ENCODE data around the gene LMX1B.

DNA sequence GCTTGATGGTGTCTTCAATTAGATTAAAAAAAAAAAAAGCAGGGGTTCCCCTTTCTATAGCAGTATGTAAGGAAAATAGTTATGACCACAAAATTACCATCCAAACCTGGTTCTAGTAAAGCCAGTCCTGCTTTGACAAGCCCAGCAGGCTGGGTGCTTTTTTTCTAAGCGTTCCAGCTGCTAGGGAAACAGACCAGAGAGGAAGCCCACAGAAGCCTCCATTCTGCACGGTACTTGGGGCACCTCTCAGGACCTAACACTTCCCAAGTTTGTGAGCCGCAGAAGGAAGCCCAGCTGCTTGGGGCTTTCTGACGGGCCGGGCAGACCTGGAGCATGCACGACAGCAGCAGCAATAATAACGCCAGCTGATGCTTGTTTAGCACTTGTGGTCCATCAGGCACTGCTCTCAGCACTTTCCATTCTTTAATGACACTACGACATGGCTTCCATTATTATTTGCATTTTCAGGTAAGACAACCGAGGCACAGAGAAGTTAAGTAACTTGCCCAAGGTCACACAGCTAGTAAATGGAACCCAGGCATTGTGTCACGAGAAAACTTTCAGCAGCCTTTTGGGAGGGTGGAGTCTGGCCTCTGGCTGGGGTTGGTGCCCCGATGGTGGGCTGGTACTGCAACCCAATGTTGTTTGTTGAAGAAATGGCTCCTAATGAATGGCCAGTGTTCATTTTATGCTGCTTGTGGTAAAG is 15.4 kb downstream of the LMX1B start:
- TF ChIP-seq POLR2AphosphoS5 (IDR thresholded peaks at IDR 0.05), result no peak
- TF ChIP-seq, protein P1, sequence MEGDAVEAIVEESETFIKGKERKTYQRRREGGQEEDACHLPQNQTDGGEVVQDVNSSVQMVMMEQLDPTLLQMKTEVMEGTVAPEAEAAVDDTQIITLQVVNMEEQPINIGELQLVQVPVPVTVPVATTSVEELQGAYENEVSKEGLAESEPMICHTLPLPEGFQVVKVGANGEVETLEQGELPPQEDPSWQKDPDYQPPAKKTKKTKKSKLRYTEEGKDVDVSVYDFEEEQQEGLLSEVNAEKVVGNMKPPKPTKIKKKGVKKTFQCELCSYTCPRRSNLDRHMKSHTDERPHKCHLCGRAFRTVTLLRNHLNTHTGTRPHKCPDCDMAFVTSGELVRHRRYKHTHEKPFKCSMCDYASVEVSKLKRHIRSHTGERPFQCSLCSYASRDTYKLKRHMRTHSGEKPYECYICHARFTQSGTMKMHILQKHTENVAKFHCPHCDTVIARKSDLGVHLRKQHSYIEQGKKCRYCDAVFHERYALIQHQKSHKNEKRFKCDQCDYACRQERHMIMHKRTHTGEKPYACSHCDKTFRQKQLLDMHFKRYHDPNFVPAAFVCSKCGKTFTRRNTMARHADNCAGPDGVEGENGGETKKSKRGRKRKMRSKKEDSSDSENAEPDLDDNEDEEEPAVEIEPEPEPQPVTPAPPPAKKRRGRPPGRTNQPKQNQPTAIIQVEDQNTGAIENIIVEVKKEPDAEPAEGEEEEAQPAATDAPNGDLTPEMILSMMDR (IDR thresholded peaks at IDR 0.05; ENCODE audit: poor library complexity, severe bottlenecking), result no peak
- no peak for TF ChIP-seq RAD21 (conservative IDR thresholded peaks at IDR 0.05)

All from neural cell (in vitro differentiated cells).